SK-N-SH (cell line): Measurements from ENCODE around the gene FCRL5.

Source experiments
- ELF1 ChIP-seq: IDR thresholded peaks from 2 replicates; pipeline ENCODE4 v1.4.0; 2012
- EP300 ChIP-seq, 2 experiments: IDR thresholded peaks; 2 replicates each; pipeline versions ENCODE4 v1.4.0 to v1.6.1; 2012; ENCODE audit warnings: borderline replicate concordance in 1 of 2, low read depth in 1 of 2, low read length in 1 of 2
- FOXJ3 ChIP-seq: sonication (generic); formaldehyde crosslinking; IDR thresholded peaks from 2 replicates; pipeline ENCODE4 v1.5.1; 2020; ENCODE audit warnings: mild to moderate bottlenecking, missing genetic modification reagents
- FOXM1 ChIP-seq: IDR thresholded peaks from 2 replicates; pipeline ENCODE4 v1.4.0; 2012; ENCODE audit warnings: low read depth, mild to moderate bottlenecking
- GABPA ChIP-seq: IDR thresholded peaks from 2 replicates; pipeline ENCODE4 v1.4.0; 2012; ENCODE audit warnings: low read depth, mild to moderate bottlenecking
- GATA2 ChIP-seq: sonication (generic); formaldehyde crosslinking; IDR thresholded peaks from 2 replicates; pipeline ENCODE4 v1.5.0; 2020; ENCODE audit warnings: mild to moderate bottlenecking, missing genetic modification reagents
- MEF2A ChIP-seq: IDR thresholded peaks from 2 replicates; pipeline ENCODE4 v1.4.0; 2012; ENCODE audit warnings: low read depth, borderline replicate concordance
- POLR2AphosphoS5 ChIP-seq: IDR thresholded peaks from 2 replicates; pipeline ENCODE4 v1.6.1; 2012; ENCODE audit warnings: low read depth, low read length
- YY1 ChIP-seq: IDR thresholded peaks from 2 replicates; pipeline ENCODE4 v1.4.0; 2012; ENCODE audit warnings: low read depth, mild to moderate bottlenecking
- TF ChIP-seq, protein P1 (sequence below): fragments of 200-600 bp; sonication (generic); IDR thresholded peaks from 2 replicates; pipeline ENCODE4 v1.6.1; 2017; ENCODE audit warnings: antibody characterized with exemption, mild to moderate bottlenecking, moderate library complexity
- TF ChIP-seq, protein P2 (sequence below): IDR thresholded peaks from 2 replicates; pipeline ENCODE4 v1.4.0; 2012; ENCODE audit warnings: low read depth
- TF ChIP-seq, protein P3 (sequence below): IDR thresholded peaks from 2 replicates; pipeline ENCODE4; 2012

DNA sequence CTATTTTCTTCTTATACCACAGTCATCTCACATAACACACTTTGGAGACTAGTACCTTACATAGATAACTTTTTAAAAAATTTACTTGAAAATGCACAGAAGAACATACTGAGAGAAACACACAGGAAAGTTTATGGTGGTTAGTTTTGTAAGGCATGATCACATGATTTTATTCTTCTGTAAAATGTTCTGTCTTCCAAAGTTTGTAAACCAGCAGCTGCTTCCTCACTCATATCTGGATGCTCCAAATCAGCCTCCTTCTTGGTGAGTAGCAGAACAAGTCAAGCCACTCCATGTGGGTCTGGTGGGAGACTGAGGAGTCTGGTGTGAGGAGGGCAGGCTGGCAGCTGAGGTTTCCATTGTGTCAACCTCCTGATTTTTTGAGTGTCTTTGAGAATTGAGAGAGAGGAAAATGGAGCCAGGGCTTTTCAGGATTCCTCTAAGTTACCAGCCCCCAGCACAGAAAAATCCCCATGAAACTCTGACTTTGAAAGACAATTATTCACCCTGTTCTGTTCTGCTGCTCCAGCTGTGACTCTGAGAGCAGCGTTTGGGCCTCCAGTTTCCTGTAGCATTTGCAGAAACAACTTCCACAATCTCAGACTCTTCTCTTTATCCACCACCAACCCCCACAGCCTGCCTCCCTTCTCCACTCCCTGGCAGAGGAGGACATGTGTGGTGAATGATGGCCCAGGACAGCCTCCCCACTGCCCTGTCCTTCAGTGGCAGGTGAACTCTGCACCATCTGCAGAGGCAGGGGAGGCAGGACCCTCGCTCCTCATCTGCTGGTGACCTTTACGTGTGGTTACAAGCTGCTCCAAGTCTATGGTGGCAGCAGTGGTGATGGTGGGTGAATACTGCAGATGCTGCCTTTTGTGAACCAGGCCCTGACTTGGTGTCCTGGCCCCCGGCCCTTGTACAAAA is 82.3 kb downstream of the FCRL5 start:
- TF ChIP-seq, protein P1, sequence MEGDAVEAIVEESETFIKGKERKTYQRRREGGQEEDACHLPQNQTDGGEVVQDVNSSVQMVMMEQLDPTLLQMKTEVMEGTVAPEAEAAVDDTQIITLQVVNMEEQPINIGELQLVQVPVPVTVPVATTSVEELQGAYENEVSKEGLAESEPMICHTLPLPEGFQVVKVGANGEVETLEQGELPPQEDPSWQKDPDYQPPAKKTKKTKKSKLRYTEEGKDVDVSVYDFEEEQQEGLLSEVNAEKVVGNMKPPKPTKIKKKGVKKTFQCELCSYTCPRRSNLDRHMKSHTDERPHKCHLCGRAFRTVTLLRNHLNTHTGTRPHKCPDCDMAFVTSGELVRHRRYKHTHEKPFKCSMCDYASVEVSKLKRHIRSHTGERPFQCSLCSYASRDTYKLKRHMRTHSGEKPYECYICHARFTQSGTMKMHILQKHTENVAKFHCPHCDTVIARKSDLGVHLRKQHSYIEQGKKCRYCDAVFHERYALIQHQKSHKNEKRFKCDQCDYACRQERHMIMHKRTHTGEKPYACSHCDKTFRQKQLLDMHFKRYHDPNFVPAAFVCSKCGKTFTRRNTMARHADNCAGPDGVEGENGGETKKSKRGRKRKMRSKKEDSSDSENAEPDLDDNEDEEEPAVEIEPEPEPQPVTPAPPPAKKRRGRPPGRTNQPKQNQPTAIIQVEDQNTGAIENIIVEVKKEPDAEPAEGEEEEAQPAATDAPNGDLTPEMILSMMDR: no peak
- TF ChIP-seq, protein P2, sequence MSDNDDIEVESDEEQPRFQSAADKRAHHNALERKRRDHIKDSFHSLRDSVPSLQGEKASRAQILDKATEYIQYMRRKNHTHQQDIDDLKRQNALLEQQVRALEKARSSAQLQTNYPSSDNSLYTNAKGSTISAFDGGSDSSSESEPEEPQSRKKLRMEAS: no peak
- TF ChIP-seq FOXJ3 (no peak), YY1 (no peak), FOXM1 (no peak), ELF1 (no peak), POLR2AphosphoS5 (no peak), GATA2 (CRISPR knock-in tag) (no peak), EP300 (IDR thresholded peaks at IDR 0.05; ENCODE audit: borderline replicate concordance in 1 of 2, low read depth in 1 of 2, low read length in 1 of 2) (no peak), GABPA (no peak), MEF2A (no peak)
- TF ChIP-seq, protein P3, sequence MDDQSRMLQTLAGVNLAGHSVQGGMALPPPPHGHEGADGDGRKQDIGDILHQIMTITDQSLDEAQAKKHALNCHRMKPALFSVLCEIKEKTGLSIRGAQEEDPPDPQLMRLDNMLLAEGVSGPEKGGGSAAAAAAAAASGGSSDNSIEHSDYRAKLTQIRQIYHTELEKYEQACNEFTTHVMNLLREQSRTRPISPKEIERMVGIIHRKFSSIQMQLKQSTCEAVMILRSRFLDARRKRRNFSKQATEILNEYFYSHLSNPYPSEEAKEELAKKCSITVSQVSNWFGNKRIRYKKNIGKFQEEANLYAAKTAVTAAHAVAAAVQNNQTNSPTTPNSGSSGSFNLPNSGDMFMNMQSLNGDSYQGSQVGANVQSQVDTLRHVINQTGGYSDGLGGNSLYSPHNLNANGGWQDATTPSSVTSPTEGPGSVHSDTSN: no peak
